CD14-positive monocyte (primary cell): ENCODE results near the gene TBCD. TPM values are rescaled to one million over a fixed set of nuclear protein-coding genes. Genes with fewer than 3 reads are reported as not detected.

ENCODE experiments used
- DNase-seq, 3 donors: peaks; one replicate each; pipeline ENCODE4 v3.0.0-alpha.2; 2011 to 2022
- H2AFZ ChIP-seq: 2 replicates; pipeline ENCODE4 v1.6.0; 2012; ENCODE audit warnings: mild to moderate bottlenecking, low read depth, low read length, inconsistent platforms; ENCODE audit not compliant: insufficient read depth, poor library complexity, severe bottlenecking
- H3K27ac ChIP-seq, 2 donors: 1 replicate in 1 of 2; 2 replicates in 1 of 2; pipeline ENCODE4 v1.5.1; 2012 to 2013; ENCODE audit warnings: low read length in 2 of 2, control low read depth in 1 of 2, inconsistent platforms in 1 of 2, low read depth in 1 of 2, mild to moderate bottlenecking in 1 of 2
- H3K27me3 ChIP-seq, 2 donors: one replicate each; pipeline versions ENCODE4 v1.6.0 to v1.6.1; 2011 to 2013; ENCODE audit warnings: low read length in 2 of 2; ENCODE audit not compliant: control insufficient read depth in 2 of 2, insufficient read depth in 2 of 2
- H3K36me3 ChIP-seq, 2 donors: replicated peaks in 1 of 2; 1 replicate in 1 of 2; 2 replicates in 1 of 2; pipeline versions ENCODE4 v1.5.1 to v1.6.1; 2012 to 2013; ENCODE audit warnings: low read length in 2 of 2, control low read depth in 1 of 2, inconsistent platforms in 1 of 2, mild to moderate bottlenecking in 1 of 2; ENCODE audit not compliant: insufficient read depth in 2 of 2, control insufficient read depth in 1 of 2
- H3K4me1 ChIP-seq, 2 donors: 1 replicate in 1 of 2; 2 replicates in 1 of 2; pipeline versions ENCODE4 v1.5.1 to v1.6.1; 2012 to 2013; ENCODE audit warnings: low read length in 2 of 2, control low read depth in 1 of 2, inconsistent platforms in 1 of 2, mild to moderate bottlenecking in 1 of 2, moderate library complexity in 1 of 2; ENCODE audit not compliant: insufficient read depth in 2 of 2, control insufficient read depth in 1 of 2
- H3K4me2 ChIP-seq: replicated peaks from 2 replicates; pipeline ENCODE3; 2012; ENCODE audit warnings: low read length, moderate library complexity, mild to moderate bottlenecking; ENCODE audit not compliant: poor library complexity, severe bottlenecking; ENCODE audit errors: extremely low read depth
- H3K4me3 ChIP-seq, 3 experiments: fragments of 200-600 bp in 1 of 3; sonication (generic) in 1 of 3; replicated peaks in 1 of 3; 1 replicate in 2 of 3; 2 replicates in 1 of 3; pipeline ENCODE4 v1.5.1; 2011 to 2013; ENCODE audit warnings: low read length in 3 of 3, mild to moderate bottlenecking in 3 of 3, control low read depth in 2 of 3, low read depth in 2 of 3, inconsistent platforms in 1 of 3, moderate library complexity in 1 of 3
- H3K79me2 ChIP-seq: 2 replicates; pipeline ENCODE4 v1.6.0; 2012; ENCODE audit warnings: mild to moderate bottlenecking, control low read depth, inconsistent platforms, low read length, moderate library complexity; ENCODE audit not compliant: insufficient read depth
- H3K9ac ChIP-seq: 2 replicates; pipeline ENCODE4 v1.6.0; 2017; ENCODE audit warnings: low read length, mild to moderate bottlenecking; ENCODE audit not compliant: insufficient read depth, poor library complexity, severe bottlenecking
- H3K9me3 ChIP-seq, 2 donors: replicated peaks in 1 of 2; 1 replicate in 1 of 2; 2 replicates in 1 of 2; pipeline versions ENCODE4 v1.5.1 to v1.6.1; 2012 to 2013; ENCODE audit warnings: low read length in 2 of 2, control low read depth in 1 of 2; ENCODE audit not compliant: control insufficient read depth in 1 of 2, insufficient read depth in 1 of 2
- H4K20me1 ChIP-seq: 2 replicates; pipeline ENCODE4 v1.6.0; 2012; ENCODE audit warnings: mild to moderate bottlenecking, low read length, control low read depth, moderate library complexity; ENCODE audit not compliant: insufficient read depth
- H3K27ac Mint-ChIP-seq, 7 donors: one replicate each; pipeline ENCODE4 v1.8.0; 2020; ENCODE audit warnings: mild to moderate bottlenecking in 7 of 7, mixed read lengths in 7 of 7, moderate library complexity in 6 of 7, inconsistent platforms in 2 of 7
- H3K27me3 Mint-ChIP-seq, 3 donors: one replicate each; pipeline ENCODE4 v1.8.0; 2021 to 2022; ENCODE audit warnings: low read depth in 3 of 3, mild to moderate bottlenecking in 3 of 3, mixed read lengths in 3 of 3, moderate library complexity in 3 of 3, inconsistent platforms in 1 of 3
- H3K36me3 Mint-ChIP-seq, 2 donors: one replicate each; pipeline ENCODE4 v1.8.0; 2020; ENCODE audit warnings: mixed read lengths in 2 of 2, inconsistent platforms in 1 of 2, mild to moderate bottlenecking in 1 of 2
- H3K4me1 Mint-ChIP-seq: one replicate; pipeline ENCODE4 v1.8.0; 2020; ENCODE audit warnings: mild to moderate bottlenecking, mixed read lengths
- H3K4me3 Mint-ChIP-seq, 2 donors: one replicate each; pipeline ENCODE4 v1.8.0; 2020; ENCODE audit warnings: mild to moderate bottlenecking in 2 of 2, mixed read lengths in 2 of 2, moderate library complexity in 1 of 2
- H3K9me3 Mint-ChIP-seq, 7 donors: one replicate each; pipeline ENCODE4 v1.8.0; 2020 to 2022; ENCODE audit warnings: mixed read lengths in 7 of 7, mild to moderate bottlenecking in 6 of 7, moderate library complexity in 6 of 7, inconsistent platforms in 2 of 7
- WGBS: methylation state at CpG from one replicate; pipeline ENCODE4 v1.1.5; 2013; ENCODE audit warnings: missing lambda C conversion rate; ENCODE audit not compliant: insufficient coverage; 5-methylcytosine and 5-hydroxymethylcytosine counted together
- intact Hi-C, 2 donors: fragments of 100-400 bp; cut with micrococcal nuclease; formaldehyde crosslinking; loops; one replicate each; pipeline versions ENCODE4 v1.15.0 to v1.15.1; 2023
- polyA plus RNA-seq, 3 donors: library from polyadenylated mRNA; depleted of rRNA in 1 of 3; unstranded in 2 of 3; stranded (reverse) in 1 of 3; fragments of 300-500 nt in 2 of 3; fragments of >200 nt in 1 of 3; fragmentation: Illumina TruSeq in 2 of 3; gene quantifications; 1 replicate in 2 of 3; 2 replicates in 1 of 3; pipeline ENCODE4 v1.2.3, GENCODE V29; 2012 to 2021
- TF ChIP-seq, protein P1 (sequence below): fragments of 200-600 bp; IDR thresholded peaks from one replicate; pipeline ENCODE4 v1.8.0; 2022; ENCODE audit warnings: antibody characterized with exemption, mild to moderate bottlenecking

Gene TBCD
- polyA plus RNA-seq, 3 donors = 54.7 to 74.0 (median 66.6) TPM

- TF ChIP-seq, protein P1, sequence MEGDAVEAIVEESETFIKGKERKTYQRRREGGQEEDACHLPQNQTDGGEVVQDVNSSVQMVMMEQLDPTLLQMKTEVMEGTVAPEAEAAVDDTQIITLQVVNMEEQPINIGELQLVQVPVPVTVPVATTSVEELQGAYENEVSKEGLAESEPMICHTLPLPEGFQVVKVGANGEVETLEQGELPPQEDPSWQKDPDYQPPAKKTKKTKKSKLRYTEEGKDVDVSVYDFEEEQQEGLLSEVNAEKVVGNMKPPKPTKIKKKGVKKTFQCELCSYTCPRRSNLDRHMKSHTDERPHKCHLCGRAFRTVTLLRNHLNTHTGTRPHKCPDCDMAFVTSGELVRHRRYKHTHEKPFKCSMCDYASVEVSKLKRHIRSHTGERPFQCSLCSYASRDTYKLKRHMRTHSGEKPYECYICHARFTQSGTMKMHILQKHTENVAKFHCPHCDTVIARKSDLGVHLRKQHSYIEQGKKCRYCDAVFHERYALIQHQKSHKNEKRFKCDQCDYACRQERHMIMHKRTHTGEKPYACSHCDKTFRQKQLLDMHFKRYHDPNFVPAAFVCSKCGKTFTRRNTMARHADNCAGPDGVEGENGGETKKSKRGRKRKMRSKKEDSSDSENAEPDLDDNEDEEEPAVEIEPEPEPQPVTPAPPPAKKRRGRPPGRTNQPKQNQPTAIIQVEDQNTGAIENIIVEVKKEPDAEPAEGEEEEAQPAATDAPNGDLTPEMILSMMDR = no peak
- Mint-ChIP-seq H3K4me1 (no peaks in the 10 kb centered on the region), H3K36me3 (peaks cover 73 to 86% of the 10 kb centered on the region in 2 donors), H3K9me3 (peaks cover 21 to 43% (median 29%) of the 10 kb centered on the region in 7 donors), H3K27me3 (peaks cover 0 to 1% (median 0%) of the 10 kb centered on the region in 3 donors), H3K27ac (no peak overlapping the region), H3K4me3 (no peak overlapping the region)
- Histone ChIP-seq H3K4me3 (no peak overlapping the region), H3K27ac (no peak overlapping the region), H3K27me3 (no peaks in the 10 kb centered on the region), H3K36me3 (peaks cover 23 to 84% of the 10 kb centered on the region in 2 donors), H3K9me3 (peaks cover 24 to 31% of the 10 kb centered on the region in 2 donors), H3K79me2 (no peaks in the 10 kb centered on the region), H3K4me2 (no peak overlapping the region), H3K4me1 (no peaks in the 10 kb centered on the region), H2AFZ (no peak overlapping the region), H4K20me1 (no peaks in the 10 kb centered on the region), H3K9ac (no peak overlapping the region)
- no peak for DNase-seq
- intact Hi-C loops = no loop called here
- WGBS = 98% methylated on average over 8 of the region's 18 CpGs
Measured at GRCh38 chr17:82948081-82948511, 196.2 kb downstream of the TBCD start.

DNA sequence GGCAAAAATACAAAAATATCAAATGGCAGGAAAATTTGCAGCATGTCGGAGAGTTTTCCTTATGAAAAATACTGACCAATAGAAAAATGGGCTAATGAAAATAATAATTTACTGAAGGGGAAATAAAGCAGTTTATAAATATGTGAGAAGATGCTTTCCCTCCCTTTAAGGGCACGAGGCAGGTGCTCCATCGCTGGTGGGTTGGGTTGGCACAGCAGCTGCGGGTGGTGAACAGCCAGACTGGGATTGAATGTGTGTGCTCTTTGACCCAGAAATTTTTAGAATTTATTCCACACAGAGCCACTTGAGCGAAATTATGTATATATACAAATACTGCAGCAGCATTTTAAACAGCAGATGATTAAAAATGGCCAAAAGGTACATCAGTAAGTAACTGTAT is 197.1 kb downstream of the TBCD start:
- Mint-ChIP-seq H3K36me3 (peaks cover 66 to 84% of the 10 kb centered on the region in 2 donors), H3K4me1 (no peaks in the 10 kb centered on the region), H3K27ac (no peak overlapping the region), H3K4me3 (no peak overlapping the region), H3K27me3 (peaks cover 0 to 1% (median 0%) of the 10 kb centered on the region in 3 donors), H3K9me3 (peaks cover 22 to 43% (median 27%) of the 10 kb centered on the region in 7 donors)
- Histone ChIP-seq H3K4me3 (no peak overlapping the region), H3K27ac (no peak overlapping the region), H3K9ac (no peak overlapping the region), H3K4me1 (no peaks in the 10 kb centered on the region), H3K27me3 (no peaks in the 10 kb centered on the region), H3K4me2 (no peak overlapping the region), H3K9me3 (peaks cover 22 to 28% of the 10 kb centered on the region in 2 donors), H3K79me2 (no peaks in the 10 kb centered on the region), H2AFZ (no peak overlapping the region), H4K20me1 (no peaks in the 10 kb centered on the region), H3K36me3 (peaks cover 14 to 75% of the 10 kb centered on the region in 2 donors)
- TF ChIP-seq, protein P1 = no peak
- no peak for DNase-seq
- intact Hi-C loops = no loop called here
- no CpG with 5 or more reads among the region's 5 CpGs for WGBS
